NCI-H524 (cell line): Measurements from ENCODE around the gene SH2D2A.

Experiments
- DNase-seq, 2 experiments: peaks; one replicate each; lab custom pipeline; 2025; lab: John Stamatoyannopoulos, UW

Gene SH2D2A

GRCh38 chr1:156847591-156848460 is 31.2 kb upstream of the SH2D2A start:
- DNase-seq: no peak

- DNase-seq: no peak
Observed at GRCh38 chr1:156846643-156847042, 30.0 kb upstream of the SH2D2A start.

GRCh38 chr1:156845953-156846545 is 29.4 kb upstream of the SH2D2A start:
- DNase-seq: no peak

GRCh38 chr1:156845055-156845952 is 28.7 kb upstream of the SH2D2A start:
- DNase-seq: no peak

GRCh38 chr1:156844638-156845037 is 28.0 kb upstream of the SH2D2A start:
- no peak for DNase-seq

DNA sequence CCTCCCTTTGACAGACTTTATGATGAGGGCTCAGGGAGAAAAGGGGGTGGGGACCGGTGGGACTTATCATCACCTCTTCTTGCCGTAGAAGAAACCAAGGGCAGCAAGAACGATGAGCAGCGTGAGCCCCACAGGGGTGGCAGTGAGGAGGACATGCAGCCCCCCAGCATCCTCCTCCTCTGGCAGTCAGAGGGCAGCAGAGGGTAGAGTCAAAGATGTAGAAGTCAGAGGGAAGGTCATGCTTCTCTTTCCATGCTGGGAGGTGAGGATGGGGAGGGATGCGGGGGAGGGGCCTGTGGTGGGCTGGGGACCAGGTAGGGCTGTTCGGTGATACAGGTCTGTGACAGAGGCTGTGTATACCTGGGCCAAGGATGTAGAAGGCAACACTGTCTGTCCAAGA is 27.5 kb upstream of the SH2D2A start:
- DNase-seq: no peak

DNA sequence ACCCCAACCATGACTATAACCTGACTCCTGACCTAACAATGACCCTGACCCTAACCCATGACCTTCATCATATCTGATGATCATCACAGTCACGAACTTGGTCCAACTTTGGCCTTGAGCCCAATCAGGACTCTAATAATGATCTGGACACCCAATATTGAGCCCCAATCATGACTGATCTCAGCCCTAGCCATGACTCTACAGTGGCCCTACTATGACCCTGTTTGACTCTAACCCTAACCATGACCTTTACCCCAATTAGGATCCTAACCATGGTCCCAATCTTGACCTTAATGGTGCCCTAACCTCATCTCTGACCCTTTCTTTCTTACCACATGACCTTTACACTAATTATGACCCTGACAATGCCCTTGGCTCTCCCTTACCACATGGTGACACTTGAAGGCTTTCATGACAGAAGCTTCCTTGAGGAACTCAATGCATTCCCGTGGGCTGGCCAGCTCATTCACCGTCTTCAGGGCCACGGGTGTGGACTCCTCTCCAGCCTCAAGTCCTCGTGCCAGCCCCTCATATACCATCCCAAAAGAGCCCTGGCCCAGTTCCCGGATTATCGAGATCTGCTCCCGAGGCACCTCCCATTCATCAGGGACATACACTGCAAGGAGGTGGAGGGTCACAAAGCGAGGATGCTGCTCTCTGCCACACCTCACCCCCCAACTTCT is 26.1 kb upstream of the SH2D2A start:
- no peak for DNase-seq

- DNase-seq: no peak
Observed at GRCh38 chr1:156841295-156841855, 24.7 kb upstream of the SH2D2A start.

DNA sequence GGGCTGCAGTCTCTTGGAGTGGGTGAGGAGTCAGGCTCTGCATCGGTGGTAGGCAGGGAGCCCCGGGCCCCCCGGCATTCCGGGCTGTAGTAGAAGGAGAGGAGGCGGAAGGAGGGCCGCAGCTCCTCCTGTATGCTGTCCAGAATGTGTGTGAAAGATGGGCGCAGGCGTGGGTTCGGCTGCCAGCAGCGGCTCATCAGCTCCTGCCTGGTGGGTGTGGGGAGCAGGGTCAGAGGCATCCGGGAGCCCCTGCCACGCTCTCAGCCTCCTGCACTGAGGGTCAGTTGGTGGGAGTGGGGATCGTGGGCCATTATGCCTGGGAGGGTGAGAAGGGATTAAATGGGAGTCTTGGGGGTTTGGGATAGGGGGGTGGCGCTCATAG is 24.2 kb upstream of the SH2D2A start:
- DNase-seq: no peak

DNA sequence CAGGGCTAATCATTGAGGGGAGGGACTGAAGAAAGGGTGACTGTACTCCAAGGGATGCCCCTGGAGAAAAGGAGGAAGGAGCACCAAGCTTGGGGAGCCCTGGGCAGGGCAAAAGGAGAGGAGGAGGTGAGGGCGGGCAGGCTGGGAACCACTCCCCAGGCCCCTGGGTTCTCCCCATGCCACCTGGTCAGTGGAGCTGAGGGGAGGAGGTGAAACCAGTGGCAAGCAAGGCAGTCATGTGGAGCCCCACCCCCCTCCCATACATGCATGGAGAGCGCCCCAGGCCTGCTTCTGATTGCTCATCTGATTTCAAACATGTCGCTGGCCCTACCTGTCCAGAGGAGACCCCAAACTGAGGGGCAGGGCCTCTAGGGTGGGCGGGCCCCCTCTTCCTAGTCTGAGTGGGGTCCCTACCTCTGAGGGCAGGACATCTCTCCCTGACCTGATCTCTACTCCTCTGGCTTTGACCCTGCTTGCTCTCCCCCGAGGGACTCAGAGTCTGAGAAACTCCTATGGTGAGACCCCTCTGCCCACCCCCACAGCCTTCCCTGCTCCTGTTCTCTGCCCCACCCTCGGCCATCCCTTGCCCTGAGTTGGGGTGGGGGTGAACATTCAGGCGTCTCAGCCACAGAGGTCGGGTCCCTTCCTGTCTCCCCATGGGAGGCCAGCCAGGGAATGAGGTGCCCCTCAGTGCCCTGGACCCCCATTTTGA is 23.7 kb upstream of the SH2D2A start:
- DNase-seq: no peak

GRCh38 chr1:156839426-156840109 is 22.9 kb upstream of the SH2D2A start:
- DNase-seq: peak in 1 of 2 experiments; percentile 22

- DNase-seq: peak in 1 of 2 experiments; percentile 54
Observed at GRCh38 chr1:156838972-156839371, 22.3 kb upstream of the SH2D2A start.

DNA sequence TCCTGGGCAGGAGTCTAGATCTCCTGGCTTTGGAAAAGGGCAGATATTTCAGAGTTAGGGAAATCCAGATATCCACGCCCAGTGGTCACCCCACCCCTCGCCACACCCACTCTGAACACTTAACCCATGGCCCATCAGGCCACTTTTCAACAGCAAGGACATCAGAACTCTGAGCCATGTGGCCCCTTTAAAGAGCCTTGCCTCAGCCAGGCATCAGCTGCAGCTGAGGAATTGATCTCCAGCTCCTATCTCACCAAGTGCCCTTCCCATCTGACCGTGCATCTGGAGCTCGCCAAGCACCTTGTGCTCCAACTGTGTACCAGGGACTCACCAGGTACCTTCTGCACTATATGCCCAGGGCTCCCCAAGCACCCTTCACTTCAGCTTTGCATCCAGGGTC is 20.2 kb upstream of the SH2D2A start:
- DNase-seq: peak; percentile 32 to 70

GRCh38 chr1:156836041-156836654 is 19.5 kb upstream of the SH2D2A start:
- DNase-seq: no peak

- no peak for DNase-seq
Observed at GRCh38 chr1:156834322-156834721, 17.7 kb upstream of the SH2D2A start.

GRCh38 chr1:156833603-156834002 is 17.0 kb upstream of the SH2D2A start:
- no peak for DNase-seq

- DNase-seq: no peak
Observed at GRCh38 chr1:156832434-156832833, 15.8 kb upstream of the SH2D2A start.

DNA sequence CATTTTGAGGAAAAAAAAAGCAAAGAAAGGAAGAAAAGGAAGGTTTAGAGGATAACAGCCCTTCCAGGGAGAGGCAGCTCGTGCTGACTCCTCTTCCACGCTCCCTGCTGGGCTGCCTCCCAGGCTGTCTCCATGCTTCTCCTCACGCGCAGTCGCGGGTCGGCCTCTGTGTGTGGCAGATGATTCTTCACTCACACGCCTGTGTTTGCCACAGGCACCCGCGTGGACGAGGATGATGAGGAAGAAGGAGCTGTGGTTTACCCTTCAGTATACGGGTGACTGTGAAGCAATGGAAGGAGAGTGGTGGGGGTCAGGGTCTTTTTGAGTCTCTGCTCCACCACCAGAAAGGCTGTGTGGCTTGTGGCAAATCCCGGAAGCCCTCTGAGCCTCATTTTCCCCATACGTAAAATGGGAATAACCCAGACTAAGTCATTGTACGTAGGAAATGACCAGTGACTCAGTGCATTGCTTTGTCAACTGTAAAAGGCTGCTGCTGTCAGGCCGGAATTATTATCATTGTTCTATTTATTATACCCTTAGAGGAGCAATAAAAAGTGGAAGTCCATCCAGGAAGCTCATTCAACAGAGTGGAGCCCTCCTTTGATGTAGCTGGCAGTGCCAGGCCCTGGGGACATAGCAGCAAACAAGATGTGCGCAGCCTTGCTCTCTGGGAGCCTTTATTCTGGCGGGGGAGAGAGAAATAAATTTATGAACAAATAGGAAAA is 11.9 kb upstream of the SH2D2A start:
- DNase-seq: no peak

DNA sequence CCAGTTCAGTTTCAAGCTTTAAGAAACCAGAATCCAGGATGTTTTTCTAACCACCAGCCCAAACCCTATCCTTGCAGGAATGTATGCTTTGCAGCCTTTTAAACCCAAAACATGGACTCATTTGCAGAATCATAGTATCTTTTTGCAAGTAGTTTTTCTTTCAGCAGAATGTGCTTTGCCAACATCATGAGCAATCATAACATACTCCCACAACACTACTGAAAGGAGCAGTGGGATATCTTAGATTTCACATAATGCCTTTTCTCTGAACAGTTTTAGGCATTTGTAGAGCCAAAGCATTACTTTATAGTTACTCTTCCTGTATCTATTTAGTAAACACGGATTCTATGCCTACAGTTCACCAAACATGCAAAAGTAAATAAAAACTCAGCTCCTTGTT is 10.0 kb upstream of the SH2D2A start:
- DNase-seq: no peak
